Heart left ventricle (tissue), 13 donors: Measurements from ENCODE around the gene GRHL1.
A peak's percentile ranks its signal among the peaks of the same experiment; 100 is the strongest.

ENCODE experiments used
- CTCF ChIP-seq, 12 donors: fragments of 200-600 bp; sonication (generic) in 4 of 12; IDR thresholded peaks; one replicate each; pipeline versions ENCODE4 v1.5.0 to v1.8.0; 2018 to 2022; ENCODE audit warnings: antibody characterized with exemption in 12 of 12, mild to moderate bottlenecking in 5 of 12
- POLR2A ChIP-seq, 2 donors: fragments of 450-650 bp; IDR thresholded peaks; one replicate each; pipeline ENCODE4 v1.6.1; 2017; ENCODE audit warnings: antibody characterized with exemption in 2 of 2, mild to moderate bottlenecking in 2 of 2, moderate library complexity in 2 of 2
- donor health status: ischemic (EF 13 %, LVEDD 7.1; RV severe dilation, severe dysfunction).
- donor health status: DM: no; HTN: yes; CAD: no.
- donor health status: DM: no; HTN: no; CAD: no.
- donor health status: ischemic (EF 25% LVEDD 6.9; RV normal size, moderate dysfunction).
- donor health status: ischemic (EF 25% LVEDD 5.7; RV mildly dilated, moderate dysfunction).
- donor health status: ischemic (EF 35%, LVEDD 5.7; RV mildly dilated, moderate dysfunction).
- donor health status: nonischemic (EF 11% LVEDD 7.7; RV severe dilation, severe dysfunction).
- donor health status: DM: yes; HTN: yes; CAD: no.
- donor health status: PGD.
- donor health status: ischemic (EF 29% LVEDD 5.4; RV normal size, mild dysfunction).
- donor health status: nonischemic (EF 23%, LVEDD 6.1; RV moderate dilation, normal function).

GRCh38 chr2:9993488-9994165 is 42.1 kb downstream of the GRHL1 start:
- TF ChIP-seq CTCF (IDR thresholded peaks at IDR 0.05) (peak in 3 of 12 donors; percentile 12 to 43 (median 37)), POLR2A (IDR thresholded peaks at IDR 0.05) (no peak)
